Endothelial cell of umbilical vein (primary cell): ENCODE measurements around the gene HTR6. TPM values are rescaled to one million over a fixed set of nuclear protein-coding genes. Genes with fewer than 3 reads are reported as not detected.

Experiments
- BruUV-seq: library from RNA; stranded (reverse); fragments of 400-500 nt; replicated peaks from 2 replicates; lab custom pipeline; 2021; lab: Mats Ljungman, UMichigan
- CTCF ChIA-PET: fragments of 300-600, 350-600 bp; sonication (Branson Sonifier 250); formaldehyde crosslinking; loops from one replicate; lab custom pipeline; 2021; ENCODE audit warnings: antibody characterized with exemption, inconsistent platforms; lab: Charles Lee
- POLR2A ChIA-PET: fragments of 300-600, 350-600 bp; sonication (Branson Sonifier 250); formaldehyde crosslinking; loops from one replicate; lab custom pipeline; 2021; ENCODE audit warnings: antibody characterized with exemption, inconsistent platforms; lab: Charles Lee
- DNase-seq: peaks from one replicate; pipeline ENCODE4 v3.0.0-alpha.2; 2011; ENCODE audit warnings: low read depth, low spot score
- FAIRE-seq: peaks from 2 replicates; lab custom pipeline; 2011; peaks lifted over from hg19 to GRCh38; lab: Jason Lieb, UNC
- H2AFZ ChIP-seq: 2 replicates; pipeline ENCODE4 v1.6.0; 2012; ENCODE audit warnings: low read depth, low read length, control low read depth, inconsistent platforms
- H3K27ac ChIP-seq: 2 replicates; pipeline ENCODE4 v1.5.1; 2011; ENCODE audit warnings: low read depth, mild to moderate bottlenecking, control low read depth, low read length, moderate library complexity; ENCODE audit not compliant: insufficient read depth
- H3K27me3 ChIP-seq, 2 experiments: 2 replicates each; pipeline versions ENCODE4 v1.6.0 to v1.6.1; 2011; ENCODE audit warnings: low read length in 2 of 2, mixed read lengths in 1 of 2; ENCODE audit not compliant: control insufficient read depth in 2 of 2, insufficient read depth in 2 of 2
- H3K36me3 ChIP-seq, 2 experiments: 2 replicates in 1 of 2; 3 replicates in 1 of 2; pipeline ENCODE4 v1.5.1; 2011; ENCODE audit warnings: low read length in 2 of 2, mild to moderate bottlenecking in 1 of 2, moderate library complexity in 1 of 2; ENCODE audit not compliant: control insufficient read depth in 2 of 2, insufficient read depth in 2 of 2; ENCODE audit errors: extremely low read depth in 1 of 2
- H3K4me1 ChIP-seq: 3 replicates; pipeline ENCODE4 v1.5.1; 2011; ENCODE audit warnings: mild to moderate bottlenecking, low read length; ENCODE audit not compliant: control insufficient read depth, insufficient read depth; ENCODE audit errors: extremely low read depth
- H3K4me2 ChIP-seq: 2 replicates; pipeline ENCODE4 v1.6.1; 2011; ENCODE audit warnings: low read length, control low read depth, mixed read lengths; ENCODE audit not compliant: insufficient read depth
- H3K4me3 ChIP-seq, 3 experiments: fragments of 200-600 bp in 1 of 3; sonication (generic), shearing (Covaris generic) in 1 of 3; replicated peaks in 1 of 3; 2 replicates each; pipeline ENCODE4 v1.5.1; 2011 to 2016; ENCODE audit warnings: control low read depth in 3 of 3, low read length in 3 of 3, mild to moderate bottlenecking in 2 of 3, inconsistent platforms in 1 of 3, low read depth in 1 of 3, moderate library complexity in 1 of 3; ENCODE audit not compliant: insufficient read depth in 1 of 3
- H3K79me2 ChIP-seq: 2 replicates; pipeline ENCODE4 v1.6.0; 2012; ENCODE audit warnings: low read length, inconsistent platforms; ENCODE audit not compliant: control insufficient read depth, insufficient read depth
- H3K9ac ChIP-seq: replicated peaks from 2 replicates; pipeline ENCODE3; 2011; ENCODE audit warnings: low read length, control low read depth; ENCODE audit not compliant: insufficient read depth; ENCODE audit errors: extremely low read depth
- H3K9me1 ChIP-seq: replicated peaks from 3 replicates; pipeline ENCODE4 v1.6.0; 2011; ENCODE audit warnings: mild to moderate bottlenecking, low read length; ENCODE audit not compliant: control insufficient read depth, insufficient read depth; ENCODE audit errors: extremely low read depth
- H3K9me3 ChIP-seq: replicated peaks from 2 replicates; pipeline ENCODE4 v1.5.1; 2012; ENCODE audit warnings: low read length, inconsistent platforms; ENCODE audit not compliant: control insufficient read depth, insufficient read depth
- H4K20me1 ChIP-seq: replicated peaks from 2 replicates; pipeline ENCODE3; 2011; ENCODE audit warnings: mild to moderate bottlenecking, low read length; ENCODE audit not compliant: control insufficient read depth, insufficient read depth; ENCODE audit errors: extremely low read depth
- CTCF ChIP-seq, 2 donors: IDR thresholded peaks; 1 replicate in 1 of 2; 2 replicates in 1 of 2; pipeline ENCODE4 v1.5.1; 2011; ENCODE audit warnings: low read length in 2 of 2, mild to moderate bottlenecking in 2 of 2, moderate library complexity in 2 of 2, control low read depth in 1 of 2, inconsistent platforms in 1 of 2, low read depth in 1 of 2; ENCODE audit not compliant: insufficient read depth in 1 of 2; ENCODE audit errors: extremely low read depth in 1 of 2
- EZH2 ChIP-seq: IDR thresholded peaks from 2 replicates; pipeline ENCODE4 v1.6.1; 2012; ENCODE audit warnings: borderline replicate concordance, low read depth, mild to moderate bottlenecking, moderate library complexity, low read length, inconsistent platforms; ENCODE audit not compliant: severe bottlenecking
- FOS ChIP-seq: IDR thresholded peaks from 2 replicates; pipeline ENCODE4 v1.6.1; 2011; ENCODE audit warnings: mild to moderate bottlenecking, low read length, moderate library complexity, borderline replicate concordance; ENCODE audit not compliant: insufficient read depth
- GATA2 ChIP-seq: IDR thresholded peaks from 2 replicates; pipeline ENCODE4 v1.7.0; 2011; ENCODE audit warnings: low read depth, mild to moderate bottlenecking, moderate library complexity, mixed read lengths, low read length; ENCODE audit not compliant: insufficient read length, insufficient read depth
- JUN ChIP-seq: IDR thresholded peaks from 2 replicates; pipeline ENCODE4 v1.6.1; 2011; ENCODE audit warnings: borderline replicate concordance, low read depth; ENCODE audit not compliant: insufficient read length, insufficient read depth
- MAX ChIP-seq: IDR thresholded peaks from 2 replicates; pipeline ENCODE4 v1.6.1; 2011; ENCODE audit not compliant: insufficient read depth, insufficient read length
- MYC ChIP-seq: IDR thresholded peaks from one replicate; pipeline ENCODE4 v1.6.1; 2011; ENCODE audit warnings: mild to moderate bottlenecking, low read depth, low read length
- POLR2A ChIP-seq: IDR thresholded peaks from 2 replicates; pipeline ENCODE4 v1.6.1; 2012; ENCODE audit warnings: low read depth, mild to moderate bottlenecking, control low read depth, low read length
- POLR2AphosphoS5 ChIP-seq: IDR thresholded peaks from 2 replicates; pipeline ENCODE4 v1.6.1; 2012; ENCODE audit warnings: low read depth, mild to moderate bottlenecking, control low read depth, low read length, moderate library complexity; ENCODE audit not compliant: insufficient read depth
- dilution Hi-C: fragments of 300-500 bp; cut with MboI; formaldehyde crosslinking; loops from one replicate; pipeline ENCODE4 v1.15.0; 2019; ENCODE audit warnings: low sequenced_read_pairs; ENCODE audit not compliant: extremely low pct_ligation_motif_present
- intact Hi-C: fragments of 100-400 bp; cut with micrococcal nuclease; formaldehyde crosslinking; loops from one replicate; pipeline ENCODE4 v1.10.0; 2022
- polyA plus RNA-seq, 4 experiments: library from polyadenylated mRNA; depleted of rRNA in 3 of 4; stranded (reverse) in 3 of 4; unstranded in 1 of 4; fragments of >200 nt; gene quantifications; 2 replicates each; pipeline versions ENCODE4 v1.2.1 to v1.2.3, GENCODE V29; 2011 to 2012; ENCODE audit warnings: missing spikeins in 1 of 4
- total RNA-seq: library from RNA; stranded (reverse); gene quantifications from 2 replicates; pipeline ENCODE4 v1.2.3, GENCODE V29; 2021

Gene HTR6
- total and polyA plus RNA-seq, 2 donors (not counting 3 experiments of a cell fraction or from before 2014, with no cell fraction given), result not detected

GRCh38 chr1:19678493-19678892 is 13.8 kb downstream of the HTR6 start:
- no peaks in the 10 kb centered on the region for H3K9me3 ChIP-seq
- no peak for FAIRE-seq
- CTCF ChIA-PET, result no interaction called here

More at GRCh38 chr1:19678493-19678892, 13.8 kb downstream of the HTR6 start:
- no peak overlapping the region for H3K27ac ChIP-seq
- no peaks in the 10 kb centered on the region for H4K20me1 ChIP-seq
- no peaks in the 10 kb centered on the region for H3K36me3 ChIP-seq
- no peak overlapping the region for H3K9ac ChIP-seq
- H3K4me1 ChIP-seq, result no peaks in the 10 kb centered on the region
- H3K4me2 ChIP-seq, result no peak overlapping the region
- no peaks in the 10 kb centered on the region for H3K27me3 ChIP-seq
- H3K79me2 ChIP-seq, result no peaks in the 10 kb centered on the region
- no peak for DNase-seq
- H3K9me1 ChIP-seq, result no peaks in the 10 kb centered on the region
- TF ChIP-seq POLR2AphosphoS5, result no peak
- TF ChIP-seq JUN, result no peak
- no peak for TF ChIP-seq GATA2
- no peak for TF ChIP-seq FOS
- TF ChIP-seq MYC, result no peak
- no peak for TF ChIP-seq CTCF (IDR thresholded peaks at IDR 0.05; ENCODE audit: extremely low read depth in 1 of 2, insufficient read depth in 1 of 2, low read depth in 1 of 2, low read length in 2 of 2)
- no peak for TF ChIP-seq MAX
- no peak for TF ChIP-seq POLR2A
- TF ChIP-seq EZH2, result no peak
- no peak overlapping the region for H2AFZ ChIP-seq
- POLR2A ChIA-PET, result no interaction called here
- intact Hi-C loops, result no loop called here
- no peak overlapping the region for H3K4me3 ChIP-seq
- dilution Hi-C loops, result no loop called here
- no TSS peak for BruUV-seq
